K562 (cell line): Measurements from ENCODE around the gene ROBO1. TPM values are rescaled to one million over a fixed set of nuclear protein-coding genes. Genes with fewer than 3 reads are reported as not detected.

Experiments used
- CBX1 ChIP-seq: sonication (generic); IDR thresholded peaks from 2 replicates; pipeline ENCODE4 v1.6.1; 2016; ENCODE audit warnings: antibody characterized with exemption, low read depth, mild to moderate bottlenecking
- SMARCE1 ChIP-seq: fragments of 450-650 bp; IDR thresholded peaks from 2 replicates; pipeline ENCODE4 v1.7.1; 2016; ENCODE audit warnings: mild to moderate bottlenecking
- polyA plus RNA-seq, 8 experiments: library from polyadenylated mRNA; depleted of rRNA in 4 of 8; stranded (reverse) in 5 of 8; unstranded in 3 of 8; fragments of >200 nt; fragmentation: Nextera tagmentation in 2 of 8; fragmentation: Illumina TruSeq in 1 of 8; extraction: Ambion mirVana in 2 of 8; extraction: Trizol in 1 of 8; gene quantifications; 2 replicates each; pipeline versions ENCODE4 v1.2.1 to v1.2.3, GENCODE V29; 2011 to 2014; ENCODE audit warnings: inconsistent platforms in 1 of 8, missing spikeins in 1 of 8
- total RNA-seq, 7 experiments: library from RNA; depleted of rRNA in 6 of 7; stranded (reverse); fragments of >200 nt in 6 of 7; fragmentation: Illumina TruSeq in 2 of 7; extraction: Trizol in 2 of 7; gene quantifications; 2 replicates each; pipeline versions ENCODE4 v1.2.1 to v1.2.3, GENCODE V29; 2011 to 2021; ENCODE audit warnings: low replicate concordance in 1 of 7
- TF ChIP-seq, protein P1 (sequence below), 2 experiments: fragments of 450-650 bp in 1 of 2; sonication (generic) in 1 of 2; formaldehyde crosslinking in 1 of 2; IDR thresholded peaks; 2 replicates each; pipeline versions ENCODE4 v1.7.1 to v1.9.0; 2016 to 2022; ENCODE audit warnings: inconsistent platforms in 1 of 2, mild to moderate bottlenecking in 1 of 2, missing genetic modification reagents in 1 of 2

The ROBO1 gene
- total and polyA plus RNA-seq, 9 of the 15 experiments (the other 6 are each of a cell fraction or from before 2014, with no cell fraction given) = 0.01 to 0.53 (median 0.17) TPM; not detected in 5

DNA sequence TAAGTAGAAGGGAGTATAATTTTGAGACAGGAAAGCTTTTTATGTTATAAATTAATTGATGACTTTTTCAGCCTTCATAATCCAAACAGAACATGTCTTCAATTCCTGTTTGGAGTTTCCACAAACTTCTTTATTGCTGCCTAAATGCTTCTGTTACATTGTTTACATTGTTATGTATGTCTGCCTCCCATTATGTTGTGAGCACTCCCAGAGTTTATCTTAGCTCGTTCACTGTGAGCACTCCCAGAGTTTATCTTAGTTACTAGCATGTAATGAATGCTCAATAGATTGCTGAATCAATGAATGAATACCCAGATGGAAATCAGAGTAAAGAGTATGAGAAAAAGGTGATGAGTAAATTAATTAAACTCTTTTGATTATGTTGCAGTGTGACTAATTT, 1178.0 kb downstream of the ROBO1 start (continued):
- TF ChIP-seq, protein P1, sequence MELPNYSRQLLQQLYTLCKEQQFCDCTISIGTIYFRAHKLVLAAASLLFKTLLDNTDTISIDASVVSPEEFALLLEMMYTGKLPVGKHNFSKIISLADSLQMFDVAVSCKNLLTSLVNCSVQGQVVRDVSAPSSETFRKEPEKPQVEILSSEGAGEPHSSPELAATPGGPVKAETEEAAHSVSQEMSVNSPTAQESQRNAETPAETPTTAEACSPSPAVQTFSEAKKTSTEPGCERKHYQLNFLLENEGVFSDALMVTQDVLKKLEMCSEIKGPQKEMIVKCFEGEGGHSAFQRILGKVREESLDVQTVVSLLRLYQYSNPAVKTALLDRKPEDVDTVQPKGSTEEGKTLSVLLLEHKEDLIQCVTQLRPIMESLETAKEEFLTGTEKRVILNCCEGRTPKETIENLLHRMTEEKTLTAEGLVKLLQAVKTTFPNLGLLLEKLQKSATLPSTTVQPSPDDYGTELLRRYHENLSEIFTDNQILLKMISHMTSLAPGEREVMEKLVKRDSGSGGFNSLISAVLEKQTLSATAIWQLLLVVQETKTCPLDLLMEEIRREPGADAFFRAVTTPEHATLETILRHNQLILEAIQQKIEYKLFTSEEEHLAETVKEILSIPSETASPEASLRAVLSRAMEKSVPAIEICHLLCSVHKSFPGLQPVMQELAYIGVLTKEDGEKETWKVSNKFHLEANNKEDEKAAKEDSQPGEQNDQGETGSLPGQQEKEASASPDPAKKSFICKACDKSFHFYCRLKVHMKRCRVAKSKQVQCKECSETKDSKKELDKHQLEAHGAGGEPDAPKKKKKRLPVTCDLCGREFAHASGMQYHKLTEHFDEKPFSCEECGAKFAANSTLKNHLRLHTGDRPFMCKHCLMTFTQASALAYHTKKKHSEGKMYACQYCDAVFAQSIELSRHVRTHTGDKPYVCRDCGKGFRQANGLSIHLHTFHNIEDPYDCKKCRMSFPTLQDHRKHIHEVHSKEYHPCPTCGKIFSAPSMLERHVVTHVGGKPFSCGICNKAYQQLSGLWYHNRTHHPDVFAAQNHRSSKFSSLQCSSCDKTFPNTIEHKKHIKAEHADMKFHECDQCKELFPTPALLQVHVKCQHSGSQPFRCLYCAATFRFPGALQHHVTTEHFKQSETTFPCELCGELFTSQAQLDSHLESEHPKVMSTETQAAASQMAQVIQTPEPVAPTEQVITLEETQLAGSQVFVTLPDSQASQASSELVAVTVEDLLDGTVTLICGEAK (IDR thresholded peaks at IDR 0.05) = no peak
- TF ChIP-seq, protein P1 (CRISPR knock-in tag; IDR thresholded peaks at IDR 0.05) = no peak
- no peak for TF ChIP-seq SMARCE1
- no peak for TF ChIP-seq CBX1
